Stimulated activated CD8-positive, alpha-beta memory T cell treated with anti-CD3 and anti-CD28 coated beads, Interleukin-15, amount 100 ng/mL, for 48 hours (primary cell): ENCODE data around the gene TUG1.
A peak's percentile ranks its signal among the peaks of the same experiment; 100 is the strongest.

Experiments
- DNase-seq, 2 donors: peaks; one replicate each; pipeline ENCODE4 v3.0.0-alpha.2; 2020; ENCODE audit warnings: low read depth in 2 of 2

Gene TUG1

DNA sequence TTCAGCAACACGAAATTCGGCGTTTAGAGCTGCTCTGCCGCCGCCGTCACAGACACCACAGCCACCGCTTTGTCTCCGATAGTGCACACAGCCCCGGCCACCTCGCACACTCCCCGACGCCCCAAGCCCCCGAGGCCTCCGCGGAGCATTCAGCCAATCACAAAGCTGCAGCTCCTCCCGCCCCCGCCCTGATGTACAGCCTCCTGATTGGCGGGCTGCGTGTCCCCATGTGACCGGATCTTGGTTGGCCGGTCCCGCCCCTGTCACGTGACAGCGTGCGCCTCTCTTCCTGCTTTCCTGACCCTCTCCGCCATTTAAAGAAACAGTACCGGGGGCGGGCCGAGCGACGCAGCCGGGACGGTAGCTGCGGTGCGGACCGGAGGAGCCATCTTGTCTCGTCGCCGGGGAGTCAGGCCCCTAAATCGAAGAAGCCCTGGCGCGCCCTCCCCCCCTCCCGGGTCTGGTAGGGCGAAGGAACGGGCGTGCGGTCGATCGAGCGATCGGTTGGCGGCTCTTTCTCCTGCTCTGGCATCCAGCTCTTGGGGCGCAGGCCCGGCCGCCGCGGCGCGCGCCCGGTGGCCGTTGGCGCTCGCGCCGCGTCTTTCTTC, at the start of gene TUG1:
Gene TUG1, plus strand, starts transcription at position 342 of the 608 bp plus-strand sequence.
- peak; percentile 96 to 97 for DNase-seq

DNA sequence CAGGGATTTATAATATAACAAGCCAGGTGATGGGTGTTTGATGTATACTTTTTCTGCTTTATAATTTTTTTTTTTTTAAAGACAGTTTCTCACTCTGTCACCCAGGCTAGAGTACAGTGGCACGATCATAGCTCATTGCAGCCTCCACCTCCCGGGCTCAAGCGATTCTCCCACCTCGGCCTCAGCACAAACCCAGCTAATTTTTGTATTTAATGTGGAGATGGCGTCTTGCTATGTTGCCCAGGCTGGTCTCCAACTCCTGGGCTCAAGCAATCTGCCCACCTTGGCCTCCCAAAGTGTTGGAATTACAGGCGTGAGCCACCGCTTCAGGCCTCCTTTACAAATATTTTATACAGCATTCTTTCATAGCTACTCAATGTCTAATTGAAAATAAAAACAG, 49.1 kb upstream of the TUG1 start:
- no peak for DNase-seq

DNA sequence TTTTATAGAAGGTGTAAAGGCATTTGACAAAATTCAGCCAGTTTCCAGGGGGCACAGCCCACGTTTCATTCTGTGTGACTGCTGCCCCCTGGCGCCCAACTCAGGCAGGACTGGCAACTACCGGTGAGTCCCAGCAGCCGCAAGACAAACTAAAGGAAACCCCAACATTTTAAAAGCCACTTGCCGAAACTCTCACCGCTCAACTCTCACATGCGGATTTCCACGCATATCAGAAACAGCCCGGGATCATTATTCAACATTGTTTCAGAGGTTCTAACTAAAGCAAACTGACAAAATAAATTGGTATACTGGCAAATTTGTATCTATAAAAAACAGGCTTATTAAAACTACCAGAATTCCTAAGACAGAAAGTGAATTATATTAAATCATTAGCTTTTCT, 48.7 kb upstream of the TUG1 start:
- peak; percentile 59 to 70 for DNase-seq

DNA sequence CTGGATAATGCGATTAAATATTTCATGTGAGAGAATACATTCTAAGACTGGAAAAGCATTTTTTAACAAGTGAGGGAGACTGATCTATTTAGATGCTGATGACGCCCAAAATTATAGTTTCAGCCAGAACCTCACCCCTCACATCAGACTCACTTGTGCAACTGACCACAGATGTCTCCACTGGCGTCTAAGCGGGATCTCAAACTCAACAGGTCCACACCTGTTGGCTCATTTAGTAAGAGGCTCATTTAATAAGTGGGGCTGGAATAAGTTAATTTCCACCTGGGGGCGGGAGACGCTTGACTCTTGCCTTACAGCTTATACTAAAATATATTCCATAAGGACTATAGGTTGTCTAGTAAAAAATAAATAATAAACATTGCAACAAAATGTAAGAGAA, 48.0 kb upstream of the TUG1 start:
- DNase-seq: no peak

DNA sequence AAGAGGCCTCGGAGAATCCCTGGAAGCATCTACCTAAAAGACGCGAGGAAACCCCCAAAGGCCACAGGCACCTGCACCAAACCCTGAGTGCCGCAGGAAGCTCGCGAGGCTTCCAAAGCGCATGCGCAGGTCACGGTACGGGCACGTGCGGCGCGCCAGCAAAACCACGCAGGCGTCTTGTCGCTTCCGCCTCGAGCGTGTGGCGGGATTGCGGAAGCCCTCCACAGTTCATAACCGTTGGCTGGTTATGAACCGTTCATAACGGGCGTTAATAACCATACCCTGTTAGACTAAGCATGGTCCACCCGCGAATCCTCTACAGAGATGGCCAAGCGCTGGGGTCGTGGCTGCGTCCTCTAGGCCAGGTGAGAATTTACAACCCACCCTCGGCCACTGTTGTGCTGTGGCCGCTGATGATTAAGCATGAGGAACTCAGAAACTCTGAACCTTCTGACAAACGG, 46.9 kb upstream of the TUG1 start:
- peak; percentile 71 to 78 for DNase-seq

DNA sequence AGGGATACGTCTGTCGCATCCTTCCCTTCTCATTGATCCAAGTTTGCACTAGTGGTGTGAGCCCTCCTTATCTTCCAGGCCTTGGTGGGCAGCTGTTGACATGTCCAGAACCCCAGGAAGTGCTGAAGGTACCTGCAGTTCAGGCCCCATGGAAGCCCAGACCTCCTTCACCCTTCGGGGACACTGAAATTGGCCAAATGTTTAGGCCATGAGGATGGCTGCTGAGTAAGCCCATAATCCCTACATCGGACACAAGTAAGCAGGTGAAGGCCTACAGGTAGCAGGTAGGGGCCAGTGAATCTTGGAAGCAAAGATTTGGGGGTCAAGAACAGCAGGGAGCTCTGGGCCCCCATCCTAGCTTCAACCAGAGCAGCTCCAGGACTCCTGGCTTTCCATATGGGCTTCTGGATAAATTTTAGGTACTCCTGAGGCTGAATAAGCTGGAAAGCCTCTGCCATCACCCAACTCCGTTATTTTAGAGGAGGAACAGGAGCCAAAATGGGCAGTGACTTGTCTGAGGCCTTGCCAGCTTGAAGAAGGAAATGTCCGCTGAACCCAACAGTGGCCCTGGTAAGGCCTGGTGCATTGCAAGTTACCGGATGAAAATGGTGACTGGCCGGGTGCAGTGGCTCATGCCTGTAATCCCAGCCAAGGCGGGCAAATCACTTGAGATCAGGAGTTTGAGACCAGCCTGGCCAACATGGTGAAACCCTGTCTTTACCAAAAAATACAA, 45.7 kb upstream of the TUG1 start:
- no peak for DNase-seq

DNA sequence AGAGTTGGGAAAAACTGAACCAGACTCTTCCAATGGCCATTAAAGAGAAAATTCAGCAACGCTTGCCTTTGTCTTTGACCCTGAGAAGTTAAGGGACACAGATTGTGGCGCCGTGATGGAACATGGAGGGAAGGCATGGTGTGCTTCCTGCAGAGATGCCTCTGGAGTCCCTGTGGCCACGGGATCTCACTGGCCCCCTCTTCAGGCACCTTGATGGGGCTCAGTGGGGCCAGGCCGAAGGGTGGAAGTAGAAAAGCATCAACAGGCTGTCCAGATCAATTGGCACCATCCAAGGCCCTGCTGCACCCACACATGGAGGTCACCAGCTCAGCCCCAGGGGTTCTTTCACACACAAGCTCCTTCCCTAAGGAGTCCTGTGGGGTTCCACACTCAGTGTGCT, 43.4 kb upstream of the TUG1 start:
- no peak for DNase-seq

DNA sequence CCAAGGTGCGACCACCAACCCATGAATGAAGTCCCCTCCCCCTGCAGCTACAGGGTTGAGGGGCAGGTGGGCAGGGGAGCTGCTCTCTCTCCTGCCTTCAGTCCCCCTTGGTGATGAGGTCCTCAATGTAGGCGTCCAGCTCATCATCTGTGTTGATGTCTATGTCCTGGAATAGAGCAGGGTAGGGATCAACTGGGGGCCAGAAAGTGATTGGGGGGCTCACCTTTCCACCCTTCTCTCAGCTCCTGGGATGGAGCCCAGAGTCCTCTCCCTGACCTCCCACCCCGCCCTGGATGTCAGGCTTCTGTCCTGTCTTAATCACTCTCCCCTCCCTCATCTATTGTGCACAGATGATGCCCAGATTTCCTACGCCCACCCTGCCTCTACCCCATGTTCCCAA, 42.4 kb upstream of the TUG1 start:
- DNase-seq: no peak

DNA sequence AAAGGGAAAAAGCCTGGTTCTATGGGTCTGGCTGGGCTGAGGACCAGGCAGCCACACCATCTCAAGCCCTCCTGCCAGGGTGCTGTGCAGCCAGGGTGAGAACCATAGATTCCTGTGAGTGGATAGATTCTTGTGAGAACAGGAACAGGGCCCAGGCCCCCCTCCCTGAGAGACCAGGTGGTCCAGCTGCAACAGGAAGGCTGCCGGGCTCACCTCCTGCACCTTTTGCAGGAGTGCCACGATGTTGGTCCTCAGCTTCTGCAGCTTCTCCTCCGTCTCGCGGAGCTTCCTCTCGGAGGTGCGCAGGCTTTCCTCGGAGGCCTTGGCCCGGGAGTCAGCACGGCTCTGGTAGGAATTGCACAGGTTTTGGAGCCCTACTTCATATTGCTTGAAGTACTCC, 41.3 kb upstream of the TUG1 start:
- no peak for DNase-seq

DNA sequence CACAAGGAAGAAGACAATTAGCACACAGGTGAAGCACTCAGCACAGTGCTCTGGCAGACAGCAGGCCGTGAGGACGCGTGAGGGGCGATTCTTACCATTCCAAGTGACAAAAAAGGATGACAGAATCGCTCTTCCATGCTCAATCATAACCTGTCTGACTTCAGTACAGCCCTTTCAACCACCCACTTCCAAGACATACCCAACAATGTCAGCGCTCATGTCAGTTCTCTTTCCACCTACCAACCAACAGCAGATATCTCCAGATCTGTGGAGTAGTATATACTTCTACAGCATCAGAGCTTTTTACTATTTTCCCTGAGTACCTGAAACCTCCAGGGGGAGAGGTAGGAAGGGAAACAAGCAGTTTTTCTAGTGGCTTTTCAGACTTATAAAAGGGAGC, 40.7 kb upstream of the TUG1 start:
- DNase-seq: no peak

DNA sequence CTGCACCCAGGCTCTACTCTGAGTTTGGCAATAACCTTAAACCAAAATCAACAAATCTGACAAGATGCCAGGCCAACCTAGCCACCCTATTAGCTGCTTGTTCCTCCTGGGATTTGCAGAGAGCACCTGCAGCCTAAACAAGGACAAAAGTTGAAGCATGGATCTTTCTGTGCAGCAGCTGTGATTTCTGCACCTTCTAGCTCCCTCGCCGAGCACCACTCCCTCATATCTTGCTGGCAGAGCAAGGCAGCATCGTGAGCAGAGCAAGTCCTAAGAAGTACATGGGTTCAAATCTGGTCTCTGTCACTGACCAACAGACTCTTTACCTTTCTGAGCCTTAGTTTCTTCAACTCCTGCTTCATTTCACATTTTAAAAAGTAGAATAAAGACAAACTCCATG, 38.8 kb upstream of the TUG1 start:
- DNase-seq: no peak

DNA sequence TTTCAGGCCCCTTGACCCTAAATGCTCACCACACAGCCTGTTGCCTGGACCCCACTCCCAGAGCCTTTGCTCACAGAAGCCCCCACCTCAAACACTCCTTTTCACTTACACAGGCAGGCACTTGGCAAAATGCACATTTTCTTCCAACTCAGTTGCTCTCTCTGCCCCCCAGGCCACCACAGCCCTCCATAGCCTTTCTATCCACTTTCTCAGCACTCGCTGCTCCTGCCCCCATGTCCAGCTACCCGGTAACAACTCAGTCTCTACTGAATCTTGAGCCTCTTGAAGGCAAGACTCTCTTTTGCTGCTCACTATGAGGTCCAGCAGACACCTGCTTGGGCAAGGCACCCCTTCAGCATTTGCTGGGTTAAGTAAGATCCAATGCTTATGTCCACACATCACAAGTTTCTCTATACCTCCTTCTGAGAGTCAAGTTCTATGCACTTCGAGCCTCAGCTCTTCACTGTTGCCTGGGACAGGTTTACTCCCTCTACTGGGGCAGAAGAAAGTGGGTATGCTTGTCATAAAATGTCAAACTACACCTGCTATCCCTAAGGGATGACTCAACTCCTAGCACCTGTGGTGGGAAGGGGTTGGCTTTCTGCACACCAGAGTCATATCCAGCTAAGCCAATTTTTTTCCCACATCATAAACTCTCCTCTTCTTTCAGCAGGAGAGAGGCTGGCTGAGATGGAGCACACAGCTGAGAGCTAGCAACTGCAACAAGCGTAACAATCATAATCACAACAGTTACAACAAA, 37.3 kb upstream of the TUG1 start:
- DNase-seq: no peak

DNA sequence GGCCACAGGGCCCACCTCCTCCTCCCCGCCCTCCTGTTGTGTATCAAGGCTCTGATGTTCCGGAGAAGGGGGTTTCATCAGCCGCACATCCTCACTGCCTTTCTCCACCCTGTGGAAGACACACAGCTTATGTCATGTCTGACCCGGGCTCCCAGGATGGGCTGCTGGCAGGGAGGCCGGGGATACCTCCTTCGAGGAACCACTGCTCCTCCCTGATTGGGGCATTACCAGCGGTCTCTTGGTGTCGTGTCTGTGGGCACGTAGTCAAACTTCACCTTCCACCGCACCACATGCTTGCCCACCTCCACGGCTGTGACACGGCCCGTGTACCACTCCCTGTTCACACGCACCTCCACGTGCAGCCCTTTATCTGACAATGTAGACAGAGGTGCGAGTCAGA, 36.4 kb upstream of the TUG1 start:
- DNase-seq: no peak

DNA sequence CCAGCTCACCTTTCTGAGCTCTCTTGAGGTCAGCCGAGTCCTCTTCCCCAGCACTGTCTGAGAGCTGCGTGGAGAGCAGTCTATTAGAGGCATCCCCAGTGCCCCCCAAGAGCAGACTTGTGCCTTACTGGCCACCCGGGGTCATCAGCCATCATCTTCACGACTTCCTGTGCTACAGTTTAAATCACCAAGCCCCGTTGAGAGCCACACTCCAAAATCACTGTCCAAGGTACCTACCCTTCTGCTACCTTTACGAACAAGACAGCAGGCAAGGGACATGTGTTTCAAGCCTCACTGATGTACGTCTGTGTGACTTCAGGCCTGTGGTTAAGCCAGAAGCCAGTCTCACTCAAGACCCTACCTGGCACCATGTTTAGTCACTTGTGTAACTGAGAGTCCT, 35.6 kb upstream of the TUG1 start:
- no peak for DNase-seq

DNA sequence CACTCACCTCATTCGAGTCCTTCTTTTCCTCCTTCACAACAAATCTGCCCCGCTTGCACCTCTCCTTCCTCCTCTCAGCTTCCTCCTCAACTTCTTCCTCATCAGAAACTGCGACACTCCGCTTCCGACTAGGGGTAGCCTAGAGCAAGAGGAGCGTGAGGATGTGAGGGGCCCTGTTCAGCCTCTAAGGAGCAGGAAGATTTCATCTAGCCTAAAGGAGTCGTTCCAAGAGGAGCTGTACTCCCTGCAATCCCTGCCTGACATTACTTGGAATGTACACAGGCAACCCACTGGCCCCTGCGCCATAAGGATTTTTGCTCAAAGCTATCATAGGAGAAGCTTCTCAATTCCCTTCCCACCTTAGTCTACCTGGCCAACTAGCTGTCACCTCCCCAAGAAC, 35.0 kb upstream of the TUG1 start:
- no peak for DNase-seq

DNA sequence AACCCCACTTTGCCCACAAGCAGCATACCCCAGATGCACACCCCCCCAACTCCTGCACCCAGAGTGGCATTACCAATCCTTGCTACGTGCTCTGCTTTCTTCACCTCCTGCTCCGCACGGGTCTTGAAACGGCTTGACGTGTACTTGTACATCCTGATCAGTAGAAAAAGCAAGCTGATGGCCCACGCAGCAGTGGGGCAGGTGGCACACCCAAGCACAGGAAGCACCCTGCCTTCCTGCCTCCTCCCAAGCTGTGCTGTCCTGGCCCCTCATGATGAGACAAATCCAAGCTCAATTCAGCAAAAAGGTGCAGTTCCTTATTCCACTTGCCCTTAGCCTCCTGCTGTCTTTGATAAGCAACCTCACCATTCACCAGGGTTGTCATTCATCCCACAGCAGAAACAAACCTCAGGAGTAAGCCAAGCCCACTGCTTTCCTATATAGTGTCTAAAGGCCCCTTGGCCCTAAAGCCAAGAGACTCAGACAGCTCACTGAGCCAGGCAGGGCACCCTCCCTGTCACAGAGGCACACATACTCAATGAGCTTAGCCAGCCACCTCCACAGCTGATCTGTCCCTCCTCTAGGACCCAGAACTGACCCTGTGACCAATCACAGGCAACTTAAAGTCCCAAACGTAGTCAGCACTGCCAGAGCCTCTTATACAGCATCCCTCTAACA, 28.2 kb upstream of the TUG1 start:
- no peak for DNase-seq

DNA sequence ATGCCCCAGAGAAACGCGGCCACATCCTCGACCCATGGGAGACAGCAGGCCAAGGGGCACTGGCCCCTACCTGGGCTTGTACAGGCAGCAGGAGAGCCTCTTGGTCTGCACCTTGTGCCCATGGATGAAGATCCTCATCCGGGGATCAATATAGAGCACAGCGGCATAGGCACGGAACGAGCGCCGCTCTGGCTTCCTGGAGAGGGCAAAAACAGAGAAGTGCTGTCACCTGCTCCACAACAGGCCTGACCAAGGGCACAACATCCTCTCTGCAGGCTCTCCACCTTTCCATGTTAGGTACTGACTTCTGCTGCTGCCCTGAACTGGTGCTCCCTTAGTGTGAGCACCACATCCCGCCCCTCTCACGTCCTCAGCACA, 27.7 kb upstream of the TUG1 start:
- no peak for DNase-seq

DNA sequence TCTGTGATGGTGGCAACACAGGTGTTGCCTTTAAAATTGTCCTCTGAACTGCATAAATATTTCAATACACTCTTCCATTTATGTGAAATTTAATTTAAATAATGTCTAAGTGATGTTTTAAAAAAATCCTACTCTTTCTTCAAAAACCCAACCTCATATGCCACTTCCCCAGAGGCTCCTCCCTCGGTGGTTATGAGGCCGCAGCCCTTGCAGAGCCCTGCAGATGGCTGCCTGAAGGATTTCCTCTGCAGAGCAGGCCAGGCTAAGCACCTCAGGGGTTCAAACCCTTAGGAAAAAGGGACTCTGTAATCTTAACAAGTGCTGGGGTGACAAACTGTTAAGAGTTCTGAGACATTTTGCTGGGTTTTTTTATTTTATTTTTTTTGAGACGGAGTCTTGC, 25.7 kb upstream of the TUG1 start:
- DNase-seq: no peak

DNA sequence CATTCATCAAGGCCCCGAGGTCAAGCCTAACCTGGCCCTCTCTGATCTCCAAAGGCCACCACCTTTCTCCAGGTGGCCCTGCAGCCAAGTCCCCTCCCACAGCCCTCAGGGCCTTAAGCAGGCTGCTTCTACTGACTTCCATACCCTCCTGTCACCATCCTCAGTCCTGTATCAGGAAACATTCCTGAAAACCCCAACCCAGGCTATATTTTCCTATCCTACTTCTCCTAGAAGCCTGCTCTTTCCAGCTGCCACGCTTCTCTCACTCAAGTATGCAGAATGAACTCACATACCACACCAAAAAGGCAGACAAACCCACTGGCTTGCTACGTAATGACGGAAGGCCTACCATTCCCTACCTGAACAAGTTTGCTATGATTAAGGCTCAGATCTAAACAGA, 24.1 kb upstream of the TUG1 start:
- DNase-seq: no peak

DNA sequence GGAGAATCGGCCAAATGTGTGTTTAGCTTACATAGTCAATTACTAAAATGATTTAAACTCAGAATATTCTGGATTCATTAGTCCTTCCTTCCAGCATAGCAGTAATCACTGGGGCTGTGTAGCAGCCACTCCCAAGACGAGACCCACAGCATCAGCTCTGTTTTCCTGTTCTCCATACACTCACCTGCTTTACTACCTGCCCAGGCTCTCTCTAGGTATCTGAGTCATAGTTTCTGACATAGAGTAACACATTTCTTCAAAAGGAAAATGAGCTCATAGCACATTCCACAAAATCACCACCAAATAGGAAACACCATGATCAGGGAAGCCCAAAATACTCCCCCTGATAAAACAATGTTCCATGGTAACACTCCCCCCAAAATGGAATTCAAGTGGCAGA, 23.4 kb upstream of the TUG1 start:
- DNase-seq: no peak

DNA sequence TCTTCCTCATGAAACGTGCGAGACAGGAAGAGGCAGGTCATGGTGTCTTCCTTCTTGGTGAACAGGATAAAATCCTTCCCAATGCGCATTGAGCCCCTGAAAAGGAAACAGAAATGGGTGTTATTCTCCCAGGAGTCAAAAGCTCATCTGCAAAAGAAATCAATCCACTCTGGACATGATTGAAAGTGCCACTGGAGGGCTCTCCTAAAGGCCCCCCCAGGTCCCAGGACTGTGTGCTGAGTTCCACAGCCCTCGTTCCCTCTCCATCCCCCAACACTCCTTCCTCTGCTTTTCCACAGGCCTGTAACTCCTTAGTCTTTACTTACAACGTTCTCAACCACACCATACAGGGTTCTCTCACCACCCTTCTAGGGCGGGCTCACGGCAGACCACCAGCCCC, 22.7 kb upstream of the TUG1 start:
- no peak for DNase-seq

DNA sequence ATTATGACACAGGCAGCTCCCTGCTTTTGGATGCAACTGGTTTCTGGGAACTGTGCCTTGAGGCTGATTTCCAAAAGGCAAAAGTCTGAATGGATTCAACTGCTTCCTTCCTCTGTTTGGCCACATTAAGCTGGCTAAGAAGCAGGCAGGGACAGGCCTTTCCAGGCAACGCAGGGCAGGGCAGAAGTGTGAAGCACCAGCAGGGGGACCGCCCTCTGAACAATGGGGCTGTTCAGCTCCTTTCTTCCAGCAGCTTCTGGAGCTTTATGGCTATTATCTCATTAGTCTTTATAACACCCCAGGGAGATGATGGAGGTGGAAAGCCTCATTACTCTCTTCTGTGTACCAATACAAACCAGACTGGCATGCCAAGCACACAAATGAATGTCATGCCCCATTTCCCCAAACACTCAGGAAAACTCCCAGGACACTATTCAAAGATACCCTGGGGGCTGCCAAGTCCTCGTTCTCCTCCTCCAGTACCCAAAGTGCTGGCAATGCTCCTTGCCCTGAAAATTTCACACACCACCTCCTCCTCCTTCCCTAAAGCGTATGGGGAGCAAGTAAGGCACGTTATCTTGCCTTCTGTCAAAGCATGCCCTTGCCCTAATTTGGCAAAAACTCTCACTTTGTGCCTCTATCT, 21.8 kb upstream of the TUG1 start:
- no peak for DNase-seq
